HG03575 (cell line): Measurements from ENCODE around the gene FIBP.
"Not testable (repeated sequence)": the region's sequence is repeated elsewhere in the genome, so short reads cannot be mapped to it uniquely, and the experiment has no call there.

Experiments used
- ATAC-seq: cut with Tn5 transposase; IDR thresholded peaks from one replicate; pipeline ENCODE4 v1.9.1; 2021; ENCODE audit not compliant: unreplicated experiment, insufficient number of reproducible peaks, low FRiP score; ENCODE audit errors: extremely low read depth

FIBP gene

GRCh38 chr11:65852508-65853245 is 35.6 kb downstream of the FIBP start:
- no peak for ATAC-seq

- ATAC-seq, result no peak
Measured at GRCh38 chr11:65851811-65852507, 36.3 kb downstream of the FIBP start.

- ATAC-seq, result no peak
Measured at GRCh38 chr11:65851083-65851579, 37.1 kb downstream of the FIBP start.

GRCh38 chr11:65850217-65851082 is 37.8 kb downstream of the FIBP start:
- ATAC-seq, result no peak

GRCh38 chr11:65849771-65850216 is 38.5 kb downstream of the FIBP start:
- ATAC-seq, result no peak

GRCh38 chr11:65849366-65849765 is 38.9 kb downstream of the FIBP start:
- no peak for ATAC-seq

GRCh38 chr11:65848693-65849092 is 39.6 kb downstream of the FIBP start:
- ATAC-seq, result not testable (repeated sequence)

GRCh38 chr11:65847746-65848145 is 40.5 kb downstream of the FIBP start:
- ATAC-seq, result no peak

- ATAC-seq, result no peak
Measured at GRCh38 chr11:65844231-65844872, 43.9 kb downstream of the FIBP start.

GRCh38 chr11:65843811-65844210 is 44.5 kb downstream of the FIBP start:
- ATAC-seq, result no peak

- ATAC-seq, result no peak
Measured at GRCh38 chr11:65842144-65842543, 46.1 kb downstream of the FIBP start.

- no peak for ATAC-seq
Measured at GRCh38 chr11:65834202-65834601, 54.1 kb downstream of the FIBP start.
